ENCODE data around the gene SMAP1.
"Not testable (repeated sequence)": the region's sequence is repeated elsewhere in the genome, so short reads cannot be mapped to it uniquely, and the experiment has no call there.

Gene SMAP1

GRCh38 chr6:70742462-70742861, 74.8 kb downstream of the SMAP1 start:
- DNase-seq = not testable (repeated sequence)

- no peak for DNase-seq
Measured at GRCh38 chr6:70753870-70754380, 86.2 kb downstream of the SMAP1 start.

GRCh38 chr6:70758883-70759282, 91.2 kb downstream of the SMAP1 start:
- no peak for DNase-seq

- no peak for DNase-seq
Measured at GRCh38 chr6:70763754-70764510, 96.2 kb downstream of the SMAP1 start.

- DNase-seq = peak; percentile 9
Measured at GRCh38 chr6:70764706-70765105, 97.0 kb downstream of the SMAP1 start.

GRCh38 chr6:70771351-70771750, 103.7 kb downstream of the SMAP1 start:
- DNase-seq = not testable (repeated sequence)

- DNase-seq = no peak
Measured at GRCh38 chr6:70779934-70780333, 112.3 kb downstream of the SMAP1 start.

GRCh38 chr6:70790483-70791224, 123.0 kb downstream of the SMAP1 start:
- DNase-seq = no peak

GRCh38 chr6:70797625-70798024, 129.9 kb downstream of the SMAP1 start:
- no peak for DNase-seq

- DNase-seq = no peak
Measured at GRCh38 chr6:70806086-70806485, 138.4 kb downstream of the SMAP1 start.

GRCh38 chr6:70811788-70812187, 144.1 kb downstream of the SMAP1 start:
- no peak for DNase-seq

- DNase-seq = no peak
Measured at GRCh38 chr6:70813885-70814284, 146.2 kb downstream of the SMAP1 start.

GRCh38 chr6:70819646-70820045, 152.0 kb downstream of the SMAP1 start:
- no peak for DNase-seq

GRCh38 chr6:70820778-70821177, 153.1 kb downstream of the SMAP1 start:
- no peak for DNase-seq

GRCh38 chr6:70821751-70822150, 154.1 kb downstream of the SMAP1 start:
- DNase-seq = no peak

GRCh38 chr6:70823651-70824050, 156.0 kb downstream of the SMAP1 start:
- DNase-seq = no peak

GRCh38 chr6:70831427-70831826, 163.7 kb downstream of the SMAP1 start:
- DNase-seq = no peak

GRCh38 chr6:70834520-70834919, 166.8 kb downstream of the SMAP1 start:
- DNase-seq = no peak

GRCh38 chr6:70838907-70839285, 171.2 kb downstream of the SMAP1 start:
- DNase-seq = no peak

- DNase-seq = no peak
Measured at GRCh38 chr6:70839286-70840266, 171.9 kb downstream of the SMAP1 start.

GRCh38 chr6:70841112-70841511, 173.4 kb downstream of the SMAP1 start:
- DNase-seq = no peak

GRCh38 chr6:70842541-70842940, 174.9 kb downstream of the SMAP1 start:
- DNase-seq = no peak

GRCh38 chr6:70843328-70843918, 175.7 kb downstream of the SMAP1 start:
- DNase-seq = no peak
